PC-3 (cell line): ENCODE data around the gene MAPK1. TPM values are rescaled to one million over a fixed set of nuclear protein-coding genes. Genes with fewer than 3 reads are reported as not detected.
"Not testable (repeated sequence)": the region's sequence is repeated elsewhere in the genome, so short reads cannot be mapped to it uniquely, and the experiment has no call there.

ENCODE experiments used
- ATAC-seq: fragments of 200-7000 bp; cut with Tn5 transposase; 2 replicates; pipeline ENCODE4 v1.9.1; 2020; ENCODE audit warnings: mild to moderate bottlenecking, moderate library complexity
- BruUV-seq: library from RNA; stranded (reverse); fragments of 400-500 nt; replicated peaks from 2 replicates; lab custom pipeline; 2021; lab: Mats Ljungman, UMichigan
- CTCF ChIA-PET: fragments of 300-600 bp; sonication (Branson Sonifier 250); formaldehyde crosslinking; loops from one replicate; lab custom pipeline; 2022; ENCODE audit warnings: antibody characterized with exemption; lab: Charles Lee
- POLR2A ChIA-PET: fragments of 300-600 bp; sonication (Branson Sonifier 250); formaldehyde crosslinking; loops from one replicate; lab custom pipeline; 2022; ENCODE audit warnings: antibody characterized with exemption; ENCODE audit not compliant: unreplicated experiment; lab: Charles Lee
- DNase-seq: peaks from one replicate; pipeline ENCODE4 v3.0.0-alpha.2; 2015
- H2AFZ ChIP-seq: fragments of 300-600 bp; sonication (generic); 2 replicates; pipeline ENCODE4 v1.6.0; 2016; ENCODE audit warnings: antibody characterized with exemption, low read length
- H3F3A ChIP-seq: fragments of 300-600 bp; sonication (generic); one replicate; pipeline ENCODE4 v1.6.0; 2017; ENCODE audit warnings: antibody characterized with exemption, low read length, control low read depth, mild to moderate bottlenecking; ENCODE audit not compliant: unreplicated experiment
- H3K27ac ChIP-seq: fragments of 300-600 bp; sonication (generic); 2 replicates; pipeline ENCODE4 v1.5.1; 2016; ENCODE audit warnings: mild to moderate bottlenecking, low read length
- H3K27me3 ChIP-seq: fragments of 300-600 bp; sonication (generic); 2 replicates; pipeline ENCODE4 v1.6.1; 2016; ENCODE audit warnings: low read length, mixed read lengths
- H3K36me3 ChIP-seq: fragments of 300-600 bp; sonication (generic); 2 replicates; pipeline ENCODE4 v1.6.1; 2016; ENCODE audit warnings: low read depth, mixed run types, low read length, mixed read lengths
- H3K4me1 ChIP-seq: fragments of 300-600 bp; sonication (generic); 2 replicates; pipeline ENCODE4 v1.5.1; 2016; ENCODE audit warnings: low read length; ENCODE audit not compliant: insufficient read depth
- H3K4me2 ChIP-seq: fragments of 300-600 bp; sonication (generic); 2 replicates; pipeline ENCODE4 v1.6.0; 2016; ENCODE audit warnings: low read length
- H3K4me3 ChIP-seq: fragments of 300-600 bp; sonication (generic); 2 replicates; pipeline ENCODE4 v1.5.1; 2016; ENCODE audit warnings: mild to moderate bottlenecking, low read length, mixed read lengths
- H3K79me2 ChIP-seq: fragments of 300-600 bp; sonication (generic); 2 replicates; pipeline ENCODE4 v1.6.1; 2017; ENCODE audit warnings: low read length, mixed read lengths
- H3K9ac ChIP-seq: fragments of 300-600 bp; sonication (generic); 2 replicates; pipeline ENCODE4 v1.6.0; 2016; ENCODE audit warnings: mild to moderate bottlenecking, low read length
- H3K9me2 ChIP-seq: fragments of 300-600 bp; sonication (generic); replicated peaks from 2 replicates; pipeline ENCODE4 v1.6.1; 2016; ENCODE audit warnings: mixed run types, low read length, mixed read lengths
- H3K9me3 ChIP-seq: fragments of 300-600 bp; sonication (generic); 2 replicates; pipeline ENCODE4 v1.6.1; 2016; ENCODE audit warnings: low read length, mixed read lengths
- H4K20me1 ChIP-seq: fragments of 300-600 bp; sonication (generic); 2 replicates; pipeline ENCODE4 v1.6.1; 2016; ENCODE audit warnings: low read length, mixed read lengths
- EZH2 ChIP-seq: fragments of 300-600 bp; sonication (generic); IDR thresholded peaks from one replicate; pipeline ENCODE4 v1.6.1; 2017; ENCODE audit warnings: antibody characterized with exemption, mild to moderate bottlenecking, low read length; ENCODE audit not compliant: unreplicated experiment
- EZH2phosphoT487 ChIP-seq: fragments of 300-600 bp; sonication (generic); IDR thresholded peaks from 2 replicates; pipeline ENCODE4 v1.6.1; 2018; ENCODE audit warnings: mild to moderate bottlenecking, antibody characterized with exemption, low read length, borderline replicate concordance
- intact Hi-C: fragments of 100-400 bp; cut with micrococcal nuclease; formaldehyde crosslinking; loops from 2 replicates; pipeline ENCODE4 v1.9.0; 2023
- total RNA-seq: library from RNA; depleted of rRNA; stranded (reverse); fragments of >200 nt; gene quantifications from 2 replicates; pipeline ENCODE4 v1.2.3, GENCODE V29; 2014
- TF ChIP-seq, protein P1 (sequence below): fragments of 300-600 bp; sonication (generic); conservative IDR thresholded peaks from 2 replicates; pipeline ENCODE4 v1.5.1; 2017; ENCODE audit warnings: antibody characterized with exemption, low read depth, mild to moderate bottlenecking, low read length

The MAPK1 gene
- total RNA-seq, 1 experiment from 2014 or later = 25.1 TPM

DNA sequence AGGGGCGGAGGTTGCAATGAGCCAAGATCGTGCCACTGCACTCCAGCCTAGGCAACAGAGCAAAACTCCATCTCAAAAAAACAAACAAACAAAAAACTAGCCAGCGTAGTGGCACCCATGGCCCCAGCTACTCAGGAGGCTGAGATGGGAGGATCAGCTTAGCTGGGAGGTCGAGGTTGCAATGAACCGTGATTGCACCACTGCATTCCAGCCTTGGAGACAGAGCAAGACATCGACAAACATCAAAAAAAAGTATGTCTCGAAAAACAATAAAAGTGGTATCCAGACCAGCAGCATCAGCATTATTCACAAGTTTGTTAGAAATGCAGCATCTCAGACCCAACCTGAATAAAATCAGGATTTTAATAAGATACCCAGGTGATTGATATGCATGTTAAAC lies 6.2 kb upstream of the MAPK1 start:
- intact Hi-C loops = no loop called here

DNA sequence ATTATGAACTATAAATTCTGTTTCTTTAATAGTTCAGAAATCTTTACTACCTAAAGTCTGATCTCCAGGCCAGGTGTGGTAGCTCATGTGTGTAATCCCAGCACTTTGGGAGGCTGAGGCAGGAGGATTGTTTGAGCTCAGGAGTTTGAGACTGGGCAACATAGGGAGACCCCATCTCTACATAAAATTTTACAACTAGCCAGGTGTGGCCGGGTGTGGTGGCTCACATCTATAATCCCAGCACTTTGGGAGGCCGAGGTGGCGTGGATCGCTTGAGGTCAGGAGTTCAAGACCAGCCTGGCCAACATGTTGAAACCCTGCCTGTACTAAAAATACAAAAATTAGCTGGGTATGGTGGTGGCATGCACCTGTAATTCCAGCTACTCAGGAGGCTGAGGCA lies 5.3 kb upstream of the MAPK1 start:
- H3F3A ChIP-seq, H3K9ac ChIP-seq, H3K4me2 ChIP-seq, CTCF ChIA-PET, H3K27ac ChIP-seq, H3K4me3 ChIP-seq, H3K4me1 ChIP-seq, H2AFZ ChIP-seq, H4K20me1 ChIP-seq, ATAC-seq, H3K27me3 ChIP-seq, H3K79me2 ChIP-seq, intact Hi-C loops, H3K36me3 ChIP-seq, BruUV-seq, H3K9me2 ChIP-seq, H3K9me3 ChIP-seq, POLR2A ChIA-PET, DNase-seq: not testable (repeated sequence)

More for the DNA sequence above, 6.2 kb upstream of the MAPK1 start:
- TF ChIP-seq, protein P1, sequence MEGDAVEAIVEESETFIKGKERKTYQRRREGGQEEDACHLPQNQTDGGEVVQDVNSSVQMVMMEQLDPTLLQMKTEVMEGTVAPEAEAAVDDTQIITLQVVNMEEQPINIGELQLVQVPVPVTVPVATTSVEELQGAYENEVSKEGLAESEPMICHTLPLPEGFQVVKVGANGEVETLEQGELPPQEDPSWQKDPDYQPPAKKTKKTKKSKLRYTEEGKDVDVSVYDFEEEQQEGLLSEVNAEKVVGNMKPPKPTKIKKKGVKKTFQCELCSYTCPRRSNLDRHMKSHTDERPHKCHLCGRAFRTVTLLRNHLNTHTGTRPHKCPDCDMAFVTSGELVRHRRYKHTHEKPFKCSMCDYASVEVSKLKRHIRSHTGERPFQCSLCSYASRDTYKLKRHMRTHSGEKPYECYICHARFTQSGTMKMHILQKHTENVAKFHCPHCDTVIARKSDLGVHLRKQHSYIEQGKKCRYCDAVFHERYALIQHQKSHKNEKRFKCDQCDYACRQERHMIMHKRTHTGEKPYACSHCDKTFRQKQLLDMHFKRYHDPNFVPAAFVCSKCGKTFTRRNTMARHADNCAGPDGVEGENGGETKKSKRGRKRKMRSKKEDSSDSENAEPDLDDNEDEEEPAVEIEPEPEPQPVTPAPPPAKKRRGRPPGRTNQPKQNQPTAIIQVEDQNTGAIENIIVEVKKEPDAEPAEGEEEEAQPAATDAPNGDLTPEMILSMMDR = no peak
- TF ChIP-seq EZH2phosphoT487 = no peak
- no peak overlapping the region for H3K27ac ChIP-seq
- no peaks in the 10 kb centered on the region for H4K20me1 ChIP-seq
- no peaks in the 10 kb centered on the region for H3F3A ChIP-seq
- ChIA-PET POLR2A (no interaction called here), CTCF (no interaction called here)
- no peaks in the 10 kb centered on the region for H3K27me3 ChIP-seq
- H3K9ac ChIP-seq = no peak overlapping the region
- DNase-seq = no peak
- H2AFZ ChIP-seq = no peak overlapping the region
- H3K4me3 ChIP-seq = no peak overlapping the region
- ATAC-seq = no peak
- H3K79me2 ChIP-seq = no peaks in the 10 kb centered on the region
- no peak overlapping the region for H3K4me2 ChIP-seq
- H3K9me3 ChIP-seq = no peaks in the 10 kb centered on the region
- no peaks in the 10 kb centered on the region for H3K9me2 ChIP-seq
- no TSS peak for BruUV-seq
- H3K4me1 ChIP-seq = no peaks in the 10 kb centered on the region
- no peaks in the 10 kb centered on the region for H3K36me3 ChIP-seq

DNA sequence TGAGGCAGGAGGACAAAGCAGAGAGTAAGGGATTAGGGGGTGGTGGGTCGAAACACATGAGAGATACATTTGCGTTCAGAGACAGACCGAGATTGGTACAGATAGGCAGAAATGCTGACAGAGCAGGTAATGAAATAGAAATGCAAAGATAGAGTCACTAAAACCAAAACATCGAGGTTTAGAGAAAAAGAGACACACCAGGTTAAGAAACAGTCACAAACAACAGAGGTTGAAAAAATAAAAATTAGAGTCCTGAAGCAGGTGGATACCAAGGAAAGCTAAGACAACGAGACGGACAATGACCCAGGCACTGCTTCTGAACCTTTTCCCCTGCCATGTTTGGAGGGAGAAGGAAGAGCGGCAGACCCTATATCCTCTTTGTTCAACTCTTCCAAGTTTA lies 1.2 kb upstream of the MAPK1 start:
- CTCF ChIA-PET = no interaction called here
- no TSS peak for BruUV-seq
- no peak overlapping the region for H3K9ac ChIP-seq
- no peaks in the 10 kb centered on the region for H3K36me3 ChIP-seq
- intact Hi-C loops = loop anchor here (5.0 kb wide), 1 partner anchor 51 kb away; no protein-coding TSS in a partner anchor
- no peak for ATAC-seq
- H3K4me3 ChIP-seq = no peak overlapping the region
- no peak for DNase-seq
- peaks cover 24% of the 10 kb centered on the region for H4K20me1 ChIP-seq
- POLR2A ChIA-PET = no interaction called here
- H3F3A ChIP-seq = no peaks in the 10 kb centered on the region
- no peak overlapping the region for H3K4me2 ChIP-seq
- peaks cover 34% of the 10 kb centered on the region for H3K79me2 ChIP-seq
- no peaks in the 10 kb centered on the region for H3K9me3 ChIP-seq
- TF ChIP-seq, protein P1 = no peak
- TF ChIP-seq EZH2phosphoT487 (no peak), EZH2 (no peak)
- H3K27me3 ChIP-seq = no peaks in the 10 kb centered on the region
- no peak overlapping the region for H2AFZ ChIP-seq
- H3K27ac ChIP-seq = no peak overlapping the region
- peaks cover 17% of the 10 kb centered on the region for H3K4me1 ChIP-seq
- no peaks in the 10 kb centered on the region for H3K9me2 ChIP-seq
